Activated CD4-positive, alpha-beta T cell treated with anti-CD3 and anti-CD28 coated beads, Interleukin-2, amount 50 U/mL, for 24 hours (primary cell): ENCODE results near the gene ISL2.

Source experiments
- DNase-seq, 2 donors: peaks; one replicate each; pipeline ENCODE4 v3.0.0-alpha.2; 2020; ENCODE audit warnings: low read depth in 1 of 2, low spot score in 1 of 2

Gene ISL2

DNA sequence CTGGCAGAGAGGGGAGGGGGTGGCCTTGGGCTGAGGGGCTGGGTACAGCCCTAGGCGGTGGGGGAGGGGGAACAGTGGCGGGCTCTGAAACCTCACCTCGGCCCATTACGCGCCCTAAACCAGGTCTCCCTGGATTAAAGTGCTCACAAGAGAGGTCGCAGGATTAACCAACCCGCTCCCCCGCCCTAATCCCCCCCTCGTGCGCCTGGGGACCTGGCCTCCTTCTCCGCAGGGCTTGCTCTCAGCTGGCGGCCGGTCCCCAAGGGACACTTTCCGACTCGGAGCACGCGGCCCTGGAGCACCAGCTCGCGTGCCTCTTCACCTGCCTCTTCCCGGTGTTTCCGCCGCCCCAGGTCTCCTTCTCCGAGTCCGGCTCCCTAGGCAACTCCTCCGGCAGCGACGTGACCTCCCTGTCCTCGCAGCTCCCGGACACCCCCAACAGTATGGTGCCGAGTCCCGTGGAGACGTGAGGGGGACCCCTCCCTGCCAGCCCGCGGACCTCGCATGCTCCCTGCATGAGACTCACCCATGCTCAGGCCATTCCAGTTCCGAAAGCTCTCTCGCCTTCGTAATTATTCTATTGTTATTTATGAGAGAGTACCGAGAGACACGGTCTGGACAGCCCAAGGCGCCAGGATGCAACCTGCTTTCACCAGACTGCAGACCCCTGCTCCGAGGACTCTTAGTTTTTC, 4.9 kb downstream of the ISL2 start:
- DNase-seq = no peak

- DNase-seq = no peak
Observed at GRCh38 chr15:76342058-76342381, 5.4 kb downstream of the ISL2 start.

DNA sequence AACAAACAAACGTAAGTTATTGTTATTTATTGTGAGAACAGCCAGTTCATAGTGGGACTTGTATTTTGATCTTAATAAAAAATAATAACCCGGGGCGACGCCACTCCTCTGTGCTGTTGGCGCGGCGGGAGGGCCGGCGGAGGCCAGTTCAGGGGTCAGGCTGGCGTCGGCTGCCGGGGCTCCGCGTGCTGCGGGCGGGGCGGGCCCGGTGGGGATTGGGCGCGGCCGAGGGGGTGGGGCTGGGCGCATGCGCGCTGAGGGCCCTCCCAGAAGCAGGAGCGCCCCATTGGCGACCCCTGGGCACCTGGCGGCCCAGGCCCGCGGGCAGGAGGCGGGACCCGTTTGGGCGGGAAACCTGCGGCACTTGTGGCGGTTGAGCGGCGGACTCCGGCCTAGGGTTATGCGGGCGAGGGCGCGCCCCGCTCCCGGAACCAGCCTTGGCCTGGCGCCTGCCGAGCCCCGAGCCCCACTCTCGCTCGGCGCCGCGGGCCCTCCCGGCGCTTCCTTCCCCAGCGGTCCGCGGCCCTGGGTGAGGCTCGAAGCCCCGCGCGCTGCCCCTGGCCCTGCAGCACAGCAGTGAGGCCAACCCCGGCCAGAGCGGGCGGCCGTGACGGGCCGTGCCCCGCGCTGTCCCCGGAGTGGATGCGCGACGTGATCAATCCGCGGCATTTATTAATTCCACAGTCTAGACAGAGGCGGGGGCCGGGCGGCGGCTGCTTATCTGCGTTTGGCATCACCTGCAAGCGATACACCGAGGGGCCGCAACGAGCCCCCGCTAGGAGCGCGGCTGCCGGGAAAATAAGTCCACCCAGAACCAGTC, 6.0 kb downstream of the ISL2 start:
- no peak for DNase-seq

GRCh38 chr15:76343313-76343996, 6.9 kb downstream of the ISL2 start:
- no peak for DNase-seq

DNA sequence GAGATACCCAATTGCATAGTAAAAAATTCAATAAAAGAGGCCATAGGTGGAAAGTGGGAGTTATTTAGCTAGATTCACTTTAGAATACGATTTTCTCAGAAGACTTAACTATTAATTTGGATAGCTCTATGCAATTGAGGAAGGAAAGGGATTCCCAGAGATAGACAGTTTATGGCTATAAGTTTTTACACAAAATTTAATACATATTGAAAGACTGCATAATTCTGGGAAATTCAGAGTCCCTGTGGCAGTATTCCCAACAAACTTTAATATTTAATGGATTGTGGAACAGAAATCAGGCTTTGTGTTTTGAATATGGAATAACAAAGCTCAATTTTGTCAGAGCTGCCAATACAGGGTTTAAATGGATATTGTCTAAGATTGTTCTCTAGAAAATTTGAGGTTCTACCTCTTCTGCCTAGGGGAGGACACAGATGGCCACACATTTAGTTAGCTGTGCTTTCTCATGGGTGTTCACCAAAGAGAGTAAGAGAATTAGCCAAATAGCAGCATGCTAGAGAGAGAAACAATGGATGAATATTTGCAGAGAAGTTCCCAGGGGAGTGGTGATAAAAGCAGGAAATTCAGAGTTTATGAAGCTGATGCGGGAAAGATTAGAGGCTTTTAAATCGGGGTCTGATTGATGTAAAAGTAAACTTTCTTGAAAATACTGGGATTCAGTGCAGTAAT, 8.5 kb downstream of the ISL2 start:
- no peak for DNase-seq

- DNase-seq = no peak
Observed at GRCh38 chr15:76345583-76345879, 9.0 kb downstream of the ISL2 start.

GRCh38 chr15:76345880-76346668, 9.5 kb downstream of the ISL2 start:
- DNase-seq = no peak

DNA sequence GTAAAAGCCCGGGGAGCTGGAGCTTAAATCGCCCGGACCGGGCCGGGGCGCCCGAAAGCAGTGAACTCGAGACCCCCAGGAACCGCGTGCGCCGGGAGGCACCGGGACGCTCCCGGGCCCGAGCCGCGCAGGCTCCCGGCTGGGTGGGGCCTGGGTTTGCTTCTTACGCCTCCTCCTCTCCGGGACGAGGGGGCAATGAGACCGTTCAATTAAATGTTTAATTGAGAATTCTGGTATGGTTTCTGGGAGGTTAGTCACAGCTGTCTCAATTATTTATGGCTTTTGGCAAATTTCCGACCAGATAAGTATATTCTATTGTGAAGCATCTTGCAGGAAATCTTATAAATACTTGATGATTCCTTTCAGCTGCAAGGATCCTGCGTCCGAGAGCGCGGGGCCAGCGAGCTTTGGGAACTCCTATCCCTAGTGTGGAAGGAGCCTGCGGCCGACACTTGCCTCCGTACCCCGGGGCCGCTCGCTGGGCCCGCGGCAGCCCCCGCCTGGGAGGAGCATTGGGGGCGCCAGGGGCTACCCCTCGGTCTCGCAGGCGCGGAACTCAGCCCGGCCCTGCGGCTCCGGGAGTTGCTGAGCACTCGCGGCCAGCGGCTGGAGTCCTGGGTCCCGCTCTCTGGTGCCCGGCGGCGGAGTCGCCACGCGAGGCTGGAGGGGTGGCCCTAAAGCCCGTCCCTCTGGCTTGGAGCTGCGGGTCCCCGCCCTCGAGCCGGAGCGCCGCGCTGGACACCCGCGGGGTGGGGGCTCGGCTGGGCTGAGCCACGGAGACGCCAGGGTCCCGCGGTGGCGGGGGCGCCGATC, 10.3 kb downstream of the ISL2 start:
- no peak for DNase-seq

GRCh38 chr15:76347482-76348055, 11.0 kb downstream of the ISL2 start:
- DNase-seq = no peak

GRCh38 chr15:76349301-76350070, 12.9 kb downstream of the ISL2 start:
- DNase-seq = no peak

- no peak for DNase-seq
Observed at GRCh38 chr15:76353023-76353577, 16.5 kb downstream of the ISL2 start.

- DNase-seq = no peak
Observed at GRCh38 chr15:76353903-76354302, 17.3 kb downstream of the ISL2 start.

GRCh38 chr15:76354823-76355440, 18.4 kb downstream of the ISL2 start:
- DNase-seq = no peak

DNA sequence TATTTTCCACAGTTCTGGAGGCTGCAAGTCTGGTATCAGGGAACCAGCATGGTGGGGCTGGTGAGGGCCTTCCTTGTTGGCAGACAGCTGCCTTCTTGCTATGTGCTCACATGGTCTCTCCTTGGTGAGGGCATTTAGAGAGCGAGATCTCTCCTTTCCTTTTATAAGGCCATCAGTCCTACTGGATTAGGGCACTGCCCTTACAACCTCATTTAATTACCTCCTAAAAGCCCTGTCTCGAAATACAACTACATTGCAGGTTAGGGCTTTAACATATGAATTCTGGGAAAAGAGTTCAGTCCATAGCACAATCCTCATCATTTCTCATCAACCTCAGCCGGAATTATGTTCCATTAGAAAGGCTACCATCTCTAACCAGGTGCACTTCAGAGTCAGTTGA, 21.9 kb downstream of the ISL2 start:
- DNase-seq = no peak

DNA sequence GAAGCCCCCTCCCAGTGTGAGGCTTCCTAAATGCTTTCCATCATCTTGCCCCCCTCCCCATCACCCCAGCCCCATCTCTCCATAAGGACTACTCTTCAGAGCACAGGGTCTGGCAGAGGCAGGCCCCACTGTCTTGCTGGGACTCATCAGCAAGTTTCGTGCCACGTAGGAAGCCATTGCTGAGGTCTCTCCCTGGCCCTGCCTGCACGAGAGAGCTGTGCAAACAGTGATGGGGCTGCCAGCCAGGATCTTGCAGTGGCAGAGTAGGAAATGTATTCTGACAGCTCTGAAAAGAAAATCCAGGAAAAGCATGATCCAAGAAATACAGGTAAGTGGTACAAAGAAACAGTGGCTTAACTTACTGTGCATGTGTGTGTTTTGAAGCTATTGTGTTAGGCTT, 22.6 kb downstream of the ISL2 start:
- no peak for DNase-seq

DNA sequence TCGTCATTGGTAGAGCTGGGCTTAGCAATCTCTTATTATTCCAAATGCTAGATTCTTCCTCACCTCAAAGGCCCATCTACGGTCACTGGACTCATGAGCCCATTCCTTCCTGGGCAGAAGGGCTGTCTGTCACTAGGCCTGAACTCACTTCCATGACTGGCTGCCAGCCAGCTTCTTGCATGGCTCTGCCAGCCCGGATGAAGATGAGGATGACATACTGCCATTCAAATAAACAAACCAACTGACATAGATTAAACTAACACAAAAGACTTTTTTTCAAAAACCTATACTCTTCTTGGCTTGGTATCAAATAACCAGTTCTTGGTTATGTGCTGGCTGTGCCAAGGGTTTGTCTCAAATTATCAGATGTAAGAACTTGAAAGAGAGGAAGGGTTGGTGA, 23.8 kb downstream of the ISL2 start:
- DNase-seq = no peak

GRCh38 chr15:76363251-76363650, 26.7 kb downstream of the ISL2 start:
- DNase-seq = no peak

GRCh38 chr15:76366714-76367113, 30.1 kb downstream of the ISL2 start:
- no peak for DNase-seq
